ENCODE results near the gene RABL2B. TPM values are rescaled to one million over a fixed set of nuclear protein-coding genes. Genes with fewer than 3 reads are reported as not detected.
A peak's percentile ranks its signal among the peaks of the same experiment; 100 is the strongest.
"Not testable (repeated sequence)": the region's sequence is repeated elsewhere in the genome, so short reads cannot be mapped to it uniquely, and the experiment has no call there.

Gene RABL2B
- 7.9 and 9.8 TPM in 2 replicates for total RNA-seq (2014; rRNA removed; shearing (Covaris generic))

GRCh38 chr22:50783033-50783879 lies at the start of gene RABL2B:
Gene RABL2B (minus strand): TSS chr22:50783636. CDS start chr22:50782294, 1,342 bp downstream.
- DNase-seq (ENCODE audit: low read depth), result peak; percentile 74

- DNase-seq (ENCODE audit: low read depth), result not testable (repeated sequence)
Measured at GRCh38 chr22:50786936-50787335, 3.5 kb upstream of the RABL2B start.

DNA sequence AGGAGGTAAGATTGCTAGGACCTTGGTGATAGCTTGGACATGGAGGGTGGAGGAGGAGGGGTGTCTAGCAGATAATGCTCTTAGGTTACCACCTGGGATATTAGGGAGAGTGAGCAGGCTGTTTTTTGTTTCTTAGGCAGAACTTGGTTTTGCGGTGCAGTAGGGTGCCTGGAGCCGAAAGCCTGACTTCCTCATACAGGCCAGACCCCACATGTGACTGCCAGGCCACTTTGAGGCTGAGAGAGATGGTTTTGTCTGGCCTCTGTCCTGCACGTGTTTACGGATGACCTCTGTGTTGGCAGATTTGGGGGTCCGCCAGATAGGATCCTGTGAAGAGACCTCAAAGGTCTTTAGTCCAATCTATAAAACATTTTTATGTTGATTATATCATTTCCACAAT lies 1.9 kb upstream of the RABL2B start:
- not testable (repeated sequence) for DNase-seq (ENCODE audit: low read depth)

- not testable (repeated sequence) for DNase-seq (ENCODE audit: low read depth)
Measured at GRCh38 chr22:50783880-50784276, 442 bp upstream of the RABL2B start.

- not testable (repeated sequence) for DNase-seq (ENCODE audit: low read depth)
Measured at GRCh38 chr22:50782253-50782652, 1.2 kb downstream of the RABL2B start.

DNA sequence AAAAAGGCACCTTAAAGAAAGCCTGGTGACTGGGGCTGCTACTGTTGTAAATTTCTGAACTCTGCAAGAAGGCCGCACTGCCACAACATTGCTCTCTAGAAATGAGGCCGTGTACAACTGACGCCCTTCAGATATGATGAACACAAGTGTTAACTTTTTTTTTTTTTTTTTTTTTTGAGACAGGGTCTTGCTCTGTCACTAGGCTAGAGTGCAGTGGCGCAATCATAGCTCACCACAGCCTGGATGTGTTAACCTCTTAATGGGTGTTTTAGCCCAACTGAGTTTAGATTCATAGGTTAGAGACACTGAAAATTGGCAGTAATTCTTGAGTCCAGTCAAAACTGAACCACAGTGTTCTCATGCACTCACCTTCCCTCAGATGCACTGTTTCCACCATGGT lies 3.2 kb downstream of the RABL2B start:
- not testable (repeated sequence) for DNase-seq (ENCODE audit: low read depth)

DNA sequence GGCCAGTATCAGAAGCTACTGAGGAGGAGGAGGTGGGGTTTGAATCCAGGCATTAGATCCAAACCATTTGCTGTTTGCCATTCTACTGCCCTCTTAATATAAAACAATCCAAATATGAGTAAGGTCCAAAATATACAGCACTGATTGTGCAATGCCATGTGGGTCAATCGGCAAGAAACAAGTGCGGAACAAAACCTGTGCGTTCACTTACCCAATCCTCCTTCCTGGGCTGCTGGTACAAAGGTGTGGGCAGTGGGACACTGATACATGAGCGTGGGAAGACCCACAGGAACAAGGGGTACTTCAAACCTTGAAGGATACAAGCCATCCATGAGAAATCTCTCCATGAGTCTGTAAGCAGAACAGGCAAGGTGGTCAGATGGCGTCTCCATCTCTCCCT lies 5.8 kb downstream of the RABL2B start:
- DNase-seq (ENCODE audit: low read depth), result not testable (repeated sequence)

DNA sequence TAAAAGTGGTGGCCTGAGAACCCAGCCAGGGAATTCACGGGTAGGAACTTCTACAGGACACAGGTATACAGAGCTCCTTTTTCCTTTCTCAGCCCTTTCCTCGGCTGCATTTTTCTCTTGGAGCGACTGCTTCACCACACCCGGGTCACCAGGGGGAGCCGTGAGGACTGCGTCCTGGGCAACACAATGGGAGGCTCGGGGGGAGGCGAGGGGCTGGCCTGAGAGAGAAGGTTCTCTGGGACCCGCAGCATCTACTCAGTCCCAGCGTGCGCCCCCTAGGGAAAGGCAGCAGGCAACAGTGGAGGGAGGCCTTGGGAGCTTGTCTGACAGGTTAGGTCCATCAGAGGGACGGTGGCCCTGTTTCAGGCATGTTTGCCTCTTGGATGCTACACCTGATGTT lies 8.3 kb downstream of the RABL2B start:
- DNase-seq (ENCODE audit: low read depth), result peak; percentile 3

DNA sequence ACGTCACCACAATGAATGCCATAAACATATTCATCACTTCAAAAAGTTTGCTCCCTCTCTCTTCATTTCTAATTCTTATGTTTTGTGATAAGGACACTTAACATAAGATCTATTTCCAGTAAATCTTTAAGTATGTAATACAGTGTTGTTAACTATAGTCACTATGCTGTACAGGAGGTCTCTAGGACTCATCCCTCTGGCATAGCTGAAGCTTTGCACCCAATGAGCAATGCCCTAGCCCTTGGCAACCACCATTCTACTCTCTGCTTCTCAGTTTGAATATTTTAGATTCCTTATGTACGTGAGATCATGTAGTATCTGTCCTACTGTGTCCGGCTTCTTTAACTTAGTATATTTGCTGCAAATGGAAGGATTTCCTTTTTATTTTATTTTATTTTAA lies 19.1 kb downstream of the RABL2B start:
- DNase-seq (ENCODE audit: low read depth), result not testable (repeated sequence)

GRCh38 chr22:50761829-50762228 lies 21.6 kb downstream of the RABL2B start:
- DNase-seq (ENCODE audit: low read depth), result not testable (repeated sequence)

- peak; percentile 59 for DNase-seq (ENCODE audit: low read depth)
Measured at GRCh38 chr22:50759597-50760341, 23.7 kb downstream of the RABL2B start.

GRCh38 chr22:50756949-50757491 lies 26.4 kb downstream of the RABL2B start:
- DNase-seq (ENCODE audit: low read depth), result peak; percentile 6

DNA sequence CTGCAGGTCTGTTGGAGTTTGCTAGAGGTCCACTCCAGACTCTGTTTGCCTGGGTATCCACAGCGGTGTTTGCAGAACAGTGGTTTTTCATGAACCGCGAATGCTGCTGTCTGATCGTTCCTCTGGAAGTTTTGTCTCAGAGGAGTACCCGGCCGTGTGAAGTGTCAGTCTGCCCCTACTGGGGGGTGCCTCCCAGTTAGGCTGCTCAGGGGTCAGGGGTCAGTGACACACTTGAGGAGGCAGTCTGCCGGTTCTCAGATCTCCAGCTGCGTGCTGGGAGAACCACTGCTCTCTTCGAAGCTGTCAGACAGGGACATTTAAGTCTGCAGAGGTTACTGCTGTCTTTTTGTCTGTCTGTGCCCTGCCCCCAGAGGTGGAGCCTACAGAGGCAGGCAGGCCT lies 27.0 kb downstream of the RABL2B start:
- DNase-seq (ENCODE audit: low read depth), result not testable (repeated sequence)

GRCh38 chr22:50755251-50755650 lies 28.2 kb downstream of the RABL2B start:
- not testable (repeated sequence) for DNase-seq (ENCODE audit: low read depth)

- not testable (repeated sequence) for DNase-seq (ENCODE audit: low read depth)
Measured at GRCh38 chr22:50749302-50750074, 33.9 kb downstream of the RABL2B start.

DNA sequence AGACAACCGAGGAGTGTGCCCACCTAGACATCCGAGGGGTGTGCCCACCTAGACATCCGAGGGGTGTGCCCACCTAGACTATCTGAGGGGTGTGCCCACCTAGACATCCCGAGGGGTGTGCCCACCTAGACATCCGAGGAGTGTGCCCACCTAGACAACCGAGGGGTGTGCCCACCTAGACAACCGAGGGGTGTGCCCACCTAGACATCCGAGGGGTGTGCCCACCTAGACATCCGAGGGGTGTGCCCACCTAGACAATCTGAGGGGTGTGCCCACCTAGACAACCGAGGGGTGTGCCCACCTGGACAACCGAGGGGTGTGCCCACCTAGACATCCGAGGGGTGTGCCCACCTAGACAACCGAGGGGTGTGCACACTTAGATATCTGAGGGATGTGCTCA lies 34.8 kb downstream of the RABL2B start:
- not testable (repeated sequence) for DNase-seq (ENCODE audit: low read depth)

- DNase-seq (ENCODE audit: low read depth), result not testable (repeated sequence)
Measured at GRCh38 chr22:50747521-50747920, 35.9 kb downstream of the RABL2B start.

DNA sequence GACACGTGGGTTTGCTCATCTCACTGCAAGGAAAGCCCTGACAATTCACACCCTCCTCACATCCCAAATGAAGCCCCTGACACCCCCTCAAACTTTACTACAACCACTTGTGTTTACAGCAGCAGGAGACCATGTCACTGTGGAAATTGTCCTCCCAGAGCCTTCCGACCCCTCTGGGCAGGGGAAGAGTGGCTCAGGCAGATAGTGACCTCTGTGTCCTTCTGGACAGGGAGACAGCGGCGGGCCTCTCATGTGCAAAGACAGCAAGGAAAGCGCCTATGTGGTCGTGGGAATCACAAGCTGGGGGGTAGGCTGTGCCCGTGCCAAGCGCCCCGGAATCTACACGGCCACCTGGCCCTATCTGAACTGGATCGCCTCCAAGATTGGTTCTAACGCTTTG lies 39.0 kb downstream of the RABL2B start:
- not testable (repeated sequence) for DNase-seq (ENCODE audit: low read depth)

- not testable (repeated sequence) for DNase-seq (ENCODE audit: low read depth)
Measured at GRCh38 chr22:50740714-50741113, 42.7 kb downstream of the RABL2B start.

DNA sequence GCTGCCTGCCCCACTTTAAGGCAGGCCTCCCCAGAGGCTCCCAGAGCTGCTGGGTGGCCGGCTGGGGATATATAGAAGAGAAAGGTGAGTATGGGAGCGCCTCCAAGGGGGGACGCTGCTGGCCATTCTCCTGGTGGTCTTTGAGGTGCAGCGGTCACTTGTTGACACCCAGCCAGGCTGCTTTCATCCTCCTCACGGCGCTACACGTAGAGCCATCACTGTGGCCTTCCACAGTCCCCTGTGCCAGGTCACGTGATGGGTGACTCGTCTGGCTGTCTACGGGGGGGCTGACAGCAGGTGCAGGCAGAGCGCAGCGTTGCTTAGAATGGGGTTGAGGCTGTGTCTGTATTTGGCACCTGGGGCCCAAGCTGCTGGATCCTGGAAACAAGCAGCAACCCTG lies 43.5 kb downstream of the RABL2B start:
- no peak for DNase-seq (ENCODE audit: low read depth)

GRCh38 chr22:50739279-50739691 lies 44.2 kb downstream of the RABL2B start:
- no peak for DNase-seq (ENCODE audit: low read depth)

Measured in M059J (cell line).